Stimulated activated CD4-positive, alpha-beta T cell treated with anti-CD3 and anti-CD28 coated beads, TNF-alpha, amount 100 ng/mL, for 48 hours (primary cell): ENCODE measurements around the gene POU6F1.
"Not testable (repeated sequence)": the region's sequence is repeated elsewhere in the genome, so short reads cannot be mapped to it uniquely, and the experiment has no call there.

Experiments
- DNase-seq, 3 donors: peaks; one replicate each; pipeline ENCODE4 v3.0.0-alpha.2; 2020; ENCODE audit warnings: low read depth in 3 of 3

The POU6F1 gene, protein sequence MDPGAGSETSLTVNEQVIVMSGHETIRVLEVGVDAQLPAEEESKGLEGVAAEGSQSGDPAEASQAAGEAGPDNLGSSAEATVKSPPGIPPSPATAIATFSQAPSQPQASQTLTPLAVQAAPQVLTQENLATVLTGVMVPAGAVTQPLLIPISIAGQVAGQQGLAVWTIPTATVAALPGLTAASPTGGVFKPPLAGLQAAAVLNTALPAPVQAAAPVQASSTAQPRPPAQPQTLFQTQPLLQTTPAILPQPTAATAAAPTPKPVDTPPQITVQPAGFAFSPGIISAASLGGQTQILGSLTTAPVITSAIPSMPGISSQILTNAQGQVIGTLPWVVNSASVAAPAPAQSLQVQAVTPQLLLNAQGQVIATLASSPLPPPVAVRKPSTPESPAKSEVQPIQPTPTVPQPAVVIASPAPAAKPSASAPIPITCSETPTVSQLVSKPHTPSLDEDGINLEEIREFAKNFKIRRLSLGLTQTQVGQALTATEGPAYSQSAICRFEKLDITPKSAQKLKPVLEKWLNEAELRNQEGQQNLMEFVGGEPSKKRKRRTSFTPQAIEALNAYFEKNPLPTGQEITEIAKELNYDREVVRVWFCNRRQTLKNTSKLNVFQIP

GRCh38 chr12:51217968-51218606 lies at the start of gene POU6F1:
TSS of gene POU6F1 (minus strand) at chr12:51218062. CDS start at chr12:51206836, 11,226 bp downstream.
- peak; percentile 24 to 63 (median 45) for DNase-seq

DNA sequence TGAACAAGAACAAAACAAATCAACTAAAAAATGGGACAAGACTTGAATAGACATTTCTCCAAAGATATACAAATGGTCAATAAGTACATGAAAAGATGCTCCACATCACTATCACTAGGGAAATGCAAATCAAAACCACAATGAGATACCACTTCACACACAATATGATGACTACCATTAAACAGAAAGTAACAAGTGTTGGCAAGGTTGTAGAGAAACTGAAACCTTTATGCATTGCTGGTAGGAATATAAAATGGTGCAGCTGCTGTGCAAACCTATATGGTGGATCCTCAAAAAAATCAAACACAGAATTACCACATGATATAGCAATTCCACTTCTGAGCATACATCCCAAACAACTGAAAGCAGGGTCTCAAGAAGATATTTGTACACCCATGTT lies 47.2 kb upstream of the POU6F1 start:
- no peak for DNase-seq

DNA sequence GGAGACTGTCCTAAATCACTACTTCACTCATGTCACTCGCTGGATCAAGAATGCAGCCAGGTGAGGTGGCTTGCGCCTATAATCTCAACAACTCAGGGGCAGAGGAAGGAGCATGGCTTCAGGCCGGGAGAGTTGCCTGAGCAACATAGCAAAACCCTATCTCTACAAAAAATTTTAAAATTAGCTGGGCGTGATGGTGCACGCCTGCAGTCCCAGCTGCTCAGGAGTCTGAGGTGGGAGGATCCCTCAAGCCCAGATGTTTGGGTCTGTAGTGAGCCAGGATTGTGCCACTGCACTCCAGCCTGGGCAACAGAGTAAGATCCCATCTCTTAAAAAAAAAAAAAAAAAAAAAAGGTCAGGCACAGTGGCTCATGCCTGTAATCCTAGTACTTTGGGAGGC lies 46.4 kb upstream of the POU6F1 start:
- DNase-seq = no peak

GRCh38 chr12:51263341-51263740 lies 45.5 kb upstream of the POU6F1 start:
- DNase-seq = no peak

- no peak for DNase-seq
Observed at GRCh38 chr12:51262758-51263177, 44.9 kb upstream of the POU6F1 start.

DNA sequence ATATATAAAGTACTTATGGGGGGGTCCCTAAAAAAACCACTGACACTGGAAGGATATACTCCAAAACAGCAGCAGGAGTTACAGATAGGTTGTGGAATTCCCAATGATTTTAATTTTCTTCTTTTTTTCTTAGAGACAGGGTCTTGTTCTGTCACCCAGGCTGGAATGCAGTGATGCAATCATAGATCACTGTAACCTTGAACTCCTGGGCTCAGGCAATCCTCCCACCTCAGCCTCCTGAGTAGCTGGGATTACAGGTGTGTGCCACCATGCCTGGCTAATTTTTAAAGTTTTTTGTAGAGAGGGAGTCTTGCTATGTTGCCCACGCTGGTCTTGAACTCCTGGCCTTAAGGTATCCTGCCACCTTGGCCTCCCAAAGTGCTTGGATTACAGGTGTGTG lies 41.7 kb upstream of the POU6F1 start:
- not testable (repeated sequence) for DNase-seq

- no peak for DNase-seq
Observed at GRCh38 chr12:51254536-51254935, 36.7 kb upstream of the POU6F1 start.

DNA sequence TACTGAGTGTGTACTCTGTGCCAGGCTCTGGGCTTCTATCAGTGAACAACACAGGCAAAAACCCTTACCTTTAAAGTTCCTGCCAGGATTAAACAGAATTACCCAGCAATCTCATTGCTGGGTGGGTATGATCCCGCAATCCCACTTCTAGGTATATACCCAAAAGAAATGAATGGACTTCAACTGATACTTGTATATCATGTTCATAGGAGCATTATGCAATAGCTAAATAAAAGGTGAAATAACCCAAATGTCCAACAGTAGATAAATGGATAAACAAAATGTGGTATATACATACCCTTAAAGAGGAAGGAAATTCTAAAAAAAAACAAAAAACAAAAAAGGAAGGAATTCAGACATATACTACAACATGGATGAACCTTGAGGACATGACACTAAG lies 35.4 kb upstream of the POU6F1 start:
- no peak for DNase-seq

DNA sequence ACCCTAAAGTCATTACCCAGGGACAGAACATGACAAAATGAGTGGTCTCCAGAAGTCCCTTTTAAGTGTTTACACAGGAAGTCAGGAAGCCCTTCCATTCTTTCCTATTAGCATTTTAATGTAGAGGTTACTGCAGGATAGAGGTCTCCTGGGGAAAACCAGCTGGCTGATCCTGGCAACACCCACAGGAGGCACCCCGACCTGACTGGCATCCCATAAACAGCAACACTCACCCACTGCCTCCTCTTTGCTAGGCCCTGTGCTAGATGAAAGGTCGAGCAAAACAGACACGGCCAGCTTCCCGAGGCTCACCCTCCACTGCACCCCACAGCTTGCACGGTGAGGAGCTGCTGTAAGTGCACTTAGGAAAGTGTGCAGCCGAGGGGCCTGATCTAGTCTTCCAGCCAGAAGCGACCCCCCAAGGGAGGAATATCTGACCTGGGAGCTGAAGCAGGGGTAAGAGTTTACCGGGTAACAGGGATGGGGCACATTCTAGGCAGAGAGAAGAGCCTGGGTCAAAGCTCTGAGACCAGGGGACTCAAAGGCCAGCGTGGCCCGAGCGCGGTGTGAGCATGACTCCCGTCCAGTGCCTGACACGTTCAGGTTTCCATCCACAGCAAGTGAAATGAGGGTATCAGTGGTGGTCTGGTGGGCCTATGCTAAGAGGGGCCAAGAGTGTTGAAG lies 29.8 kb upstream of the POU6F1 start:
- no peak for DNase-seq

- DNase-seq = no peak
Observed at GRCh38 chr12:51246254-51246853, 28.5 kb upstream of the POU6F1 start.

DNA sequence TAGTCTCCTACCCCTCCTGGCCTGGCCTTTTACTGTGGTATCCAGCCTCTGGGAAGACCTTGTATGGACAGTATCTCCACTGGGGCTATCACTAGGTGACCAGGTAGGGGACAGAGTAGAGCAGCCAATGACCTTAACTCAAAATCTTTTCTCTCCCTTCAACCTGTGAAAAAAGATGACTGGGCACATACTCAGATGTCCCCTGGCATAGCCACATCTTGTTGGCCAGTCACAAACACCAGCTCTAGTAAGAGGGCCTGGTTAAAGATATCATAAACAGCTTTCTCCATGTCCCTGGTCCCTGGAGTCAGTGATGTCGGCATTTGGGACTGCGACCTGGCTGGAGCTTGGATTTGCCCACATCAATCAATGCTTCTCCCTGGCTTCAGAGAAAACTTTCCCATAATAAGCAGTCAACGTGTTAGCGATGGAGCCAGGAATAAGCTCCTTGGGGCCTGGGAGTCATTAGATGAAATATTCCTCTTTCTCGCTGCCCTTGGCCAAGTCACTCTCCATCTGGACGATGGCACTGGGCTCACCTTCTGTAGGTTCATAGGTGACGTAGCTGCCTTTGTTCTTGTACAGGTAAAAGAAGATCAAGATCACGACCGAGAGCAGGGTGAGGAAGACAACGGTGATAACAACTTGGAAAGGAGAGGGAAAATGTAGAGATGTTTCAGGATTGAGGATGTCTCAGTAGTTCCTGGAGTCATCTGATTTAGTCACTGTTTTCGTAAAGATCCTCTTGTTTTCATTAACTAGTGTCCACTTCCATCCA lies 27.8 kb upstream of the POU6F1 start:
- DNase-seq = no peak

DNA sequence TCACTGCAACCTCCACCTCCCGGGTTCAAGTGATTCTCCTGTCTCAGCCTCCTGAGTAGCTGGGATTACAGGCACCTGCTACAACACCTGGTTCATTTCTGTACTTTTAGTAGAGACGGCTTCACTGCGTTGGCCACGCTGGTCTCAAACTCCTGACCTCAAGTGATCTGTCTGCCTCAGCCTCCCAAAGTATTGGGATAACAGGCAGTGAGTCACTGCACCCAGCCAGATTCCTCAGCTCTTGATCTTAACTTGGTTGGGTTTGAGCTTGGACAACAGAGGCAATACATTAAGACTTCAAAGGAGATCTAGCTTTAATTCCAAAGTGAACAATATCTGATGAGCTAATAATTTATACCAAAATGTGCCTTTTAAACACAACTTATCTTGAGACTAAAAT lies 26.4 kb upstream of the POU6F1 start:
- DNase-seq = no peak

GRCh38 chr12:51242876-51243275 lies 25.0 kb upstream of the POU6F1 start:
- no peak for DNase-seq

- DNase-seq = no peak
Observed at GRCh38 chr12:51242120-51242519, 24.3 kb upstream of the POU6F1 start.

DNA sequence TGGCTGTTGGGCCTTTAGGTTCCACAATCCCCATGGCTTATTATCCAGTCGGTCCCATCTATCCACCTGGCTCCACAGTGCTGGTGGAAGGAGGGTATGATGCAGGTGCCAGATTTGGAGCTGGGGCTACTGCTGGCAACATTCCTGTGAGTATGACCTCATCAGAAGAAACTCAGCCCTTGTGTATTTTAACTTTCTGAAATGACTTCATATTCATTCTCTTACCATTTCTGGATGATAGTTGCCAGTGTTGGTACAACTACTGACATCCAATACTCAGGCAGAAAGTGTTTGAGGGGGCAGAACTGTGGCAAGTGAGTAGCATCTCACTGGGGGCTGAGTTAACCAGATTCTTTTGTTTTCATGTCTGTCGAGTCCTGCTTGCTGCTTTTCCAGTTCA lies 23.1 kb upstream of the POU6F1 start:
- no peak for DNase-seq

- DNase-seq = peak; percentile 86 to 96 (median 93)
Observed at GRCh38 chr12:51238510-51239334, 20.9 kb upstream of the POU6F1 start, which contains the start of gene DAZAP2. TSS of gene DAZAP2 (plus strand) at chr12:51238826. CDS start at chr12:51238908, 82 bp downstream.

DNA sequence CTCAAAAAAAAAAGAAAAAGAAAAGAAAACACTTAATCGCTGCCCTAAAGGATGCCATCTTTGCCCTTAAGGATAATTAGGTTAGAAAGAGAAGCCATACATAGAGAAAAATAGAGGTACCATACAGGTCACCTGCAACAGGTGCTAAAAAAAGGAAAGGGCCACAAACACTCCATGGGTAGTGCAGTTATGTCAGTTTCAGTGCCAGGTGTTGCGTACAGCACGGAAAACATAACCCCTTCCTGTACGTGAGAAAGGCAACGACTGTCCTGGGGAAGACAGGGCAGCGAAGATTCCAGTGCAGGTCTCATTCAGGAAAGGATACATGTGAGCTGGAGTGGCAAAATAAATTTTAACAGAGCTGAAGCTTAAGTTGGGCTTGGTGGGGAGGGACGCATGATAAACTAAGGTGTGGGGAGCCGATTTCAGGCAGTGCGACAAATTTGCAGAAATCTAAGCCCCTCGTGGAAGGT lies 20.2 kb upstream of the POU6F1 start:
- no peak for DNase-seq

- no peak for DNase-seq
Observed at GRCh38 chr12:51234530-51234929, 16.7 kb upstream of the POU6F1 start.

DNA sequence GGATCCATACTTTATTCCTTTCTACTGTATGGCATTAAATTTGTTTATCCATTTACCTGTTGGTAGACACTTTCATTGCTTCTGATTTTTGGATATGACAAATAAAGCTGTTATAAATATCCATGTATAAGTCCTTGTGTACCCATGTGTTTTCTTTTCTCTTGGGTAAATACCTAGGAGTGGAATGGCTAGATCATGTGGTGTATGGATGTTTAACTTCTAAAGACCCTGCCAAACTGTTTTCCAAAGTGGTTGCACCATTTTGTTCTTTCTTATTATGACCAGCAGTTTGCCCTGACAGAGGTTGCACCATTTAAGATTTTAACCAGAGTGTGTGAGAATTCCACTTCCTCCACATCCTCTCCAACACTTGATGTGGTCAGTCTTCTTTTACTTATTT lies 14.8 kb upstream of the POU6F1 start:
- no peak for DNase-seq
